Aorta (tissue), 5 donors: Measurements from ENCODE around the gene KLF11. TPM values are rescaled to one million over a fixed set of nuclear protein-coding genes. Genes with fewer than 3 reads are reported as not detected.

Source experiments
- ATAC-seq: fragments of 200-7000 bp; cut with Tn5 transposase; one replicate; pipeline ENCODE4 v1.9.1; 2022; ENCODE audit warnings: moderate library complexity; ENCODE audit not compliant: low FRiP score
- DNase-seq, 2 donors: peaks; one replicate each; pipeline ENCODE4 v3.0.0-alpha.2; 2020
- H3K27ac ChIP-seq, 2 donors: one replicate each; pipeline ENCODE4 v1.5.1; 2013; ENCODE audit warnings: low read length in 2 of 2, mild to moderate bottlenecking in 2 of 2, moderate library complexity in 2 of 2, control low read depth in 1 of 2, inconsistent platforms in 1 of 2, low read depth in 1 of 2
- H3K27me3 ChIP-seq, 2 donors: one replicate each; pipeline ENCODE4 v1.6.1; 2013; ENCODE audit warnings: control low read depth in 1 of 2, low read length in 1 of 2, mild to moderate bottlenecking in 1 of 2, moderate library complexity in 1 of 2; ENCODE audit not compliant: insufficient read depth in 2 of 2, control insufficient read depth in 1 of 2
- H3K36me3 ChIP-seq, 2 donors: one replicate each; pipeline ENCODE4 v1.6.1; 2013; ENCODE audit warnings: control low read depth in 1 of 2, low read length in 1 of 2, mild to moderate bottlenecking in 1 of 2; ENCODE audit not compliant: insufficient read depth in 2 of 2, control insufficient read depth in 1 of 2
- H3K4me1 ChIP-seq, 2 donors: one replicate each; pipeline ENCODE4 v1.6.1; 2013; ENCODE audit warnings: low read length in 2 of 2, control low read depth in 1 of 2, mild to moderate bottlenecking in 1 of 2, moderate library complexity in 1 of 2; ENCODE audit not compliant: insufficient read depth in 2 of 2, control insufficient read depth in 1 of 2
- H3K4me3 ChIP-seq, 2 donors: one replicate each; pipeline ENCODE4 v1.5.1; 2013; ENCODE audit warnings: low read length in 2 of 2, control low read depth in 1 of 2, mild to moderate bottlenecking in 1 of 2
- H3K9me3 ChIP-seq: one replicate; pipeline ENCODE4 v1.6.1; 2013; ENCODE audit warnings: mild to moderate bottlenecking, low read length; ENCODE audit not compliant: control insufficient read depth
- WGBS, 2 donors: extraction: QIAGEN DNeasy Blood & Tissue Kit; methylation state at CpG; one replicate each; pipeline ENCODE4 v1.1.7; 2013; 5-methylcytosine and 5-hydroxymethylcytosine counted together
- intact Hi-C, 2 donors: fragments of 100-400 bp; cut with DNase I; formaldehyde crosslinking; loops; one replicate each; pipeline versions ENCODE4 v1.14.2 to v1.15.0; 2022
- polyA plus RNA-seq, 2 donors: library from polyadenylated mRNA; stranded (reverse); fragments of 200-250 nt; gene quantifications; one replicate each; pipeline ENCODE4 v1.2.3, GENCODE V29; 2013
- total RNA-seq, 2 donors: library from RNA; stranded (reverse); fragmentation: NEBNext Ultra II Directional; extraction: Animal tissue kit (Norgen Biotek cat#: 25700); gene quantifications; one replicate each; pipeline ENCODE4 v1.2.1, GENCODE V29; 2021
- donor health status: healthy with polysubstance abuse.
- donor health status: Bipolar disorder and iron deficiency.
- donor health status: DM: no; HTN: no; CAD: no.
- donor health status: DM: no; HTN: no; CAD: no.
- donor health status: DM: yes; HTN: yes; CAD: no.

KLF11 gene
- total and polyA plus RNA-seq, 4 donors = 7.8 to 33.6 (median 20.4) TPM

DNA sequence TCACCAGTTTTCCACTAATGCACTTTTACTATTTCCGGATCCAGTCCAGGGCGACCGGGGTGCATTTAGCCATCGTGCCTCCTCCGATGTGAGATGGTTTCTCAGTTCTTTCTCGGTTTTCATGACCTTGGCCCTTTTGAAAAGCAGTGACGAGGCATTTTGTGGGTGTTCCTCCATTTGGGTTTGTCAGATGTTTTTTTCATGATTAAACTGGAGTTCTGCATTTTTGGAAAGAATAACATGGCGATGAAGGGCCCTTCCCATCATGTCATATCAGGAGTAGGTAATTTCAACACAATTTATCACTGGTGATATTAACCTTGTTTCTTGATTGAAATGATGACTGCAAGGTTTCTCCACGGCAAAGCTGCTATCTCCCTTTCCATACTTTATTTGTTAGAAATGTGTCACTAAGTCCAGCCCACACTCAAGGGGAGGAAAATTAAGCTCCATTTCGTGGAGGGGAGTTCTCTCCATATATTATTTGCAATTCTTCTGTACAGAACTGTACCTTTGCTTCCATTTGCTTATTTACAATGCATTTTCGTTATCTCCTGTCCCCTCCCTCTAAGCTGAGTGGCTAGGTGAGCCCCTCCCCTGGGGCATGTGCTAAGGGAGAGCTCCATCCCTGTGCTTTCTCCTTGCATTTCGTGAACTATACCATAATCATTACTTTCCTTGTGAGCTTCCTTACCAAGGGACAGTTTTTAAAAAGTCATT, 8.9 kb upstream of the KLF11 start:
- H3K27me3 ChIP-seq = no peaks in the 10 kb centered on the region
- ATAC-seq (no peak), DNase-seq (peak in 1 of 2 donors; percentile 41)
- no peaks in the 10 kb centered on the region for H3K4me1 ChIP-seq
- no peak overlapping the region for H3K4me3 ChIP-seq
- H3K27ac ChIP-seq = no peak overlapping the region
- no peaks in the 10 kb centered on the region for H3K36me3 ChIP-seq
- 88% methylated on average over 12 of the region's 12 CpGs for WGBS, 2 donors
- intact Hi-C loops = no loop called here
- no peaks in the 10 kb centered on the region for H3K9me3 ChIP-seq

DNA sequence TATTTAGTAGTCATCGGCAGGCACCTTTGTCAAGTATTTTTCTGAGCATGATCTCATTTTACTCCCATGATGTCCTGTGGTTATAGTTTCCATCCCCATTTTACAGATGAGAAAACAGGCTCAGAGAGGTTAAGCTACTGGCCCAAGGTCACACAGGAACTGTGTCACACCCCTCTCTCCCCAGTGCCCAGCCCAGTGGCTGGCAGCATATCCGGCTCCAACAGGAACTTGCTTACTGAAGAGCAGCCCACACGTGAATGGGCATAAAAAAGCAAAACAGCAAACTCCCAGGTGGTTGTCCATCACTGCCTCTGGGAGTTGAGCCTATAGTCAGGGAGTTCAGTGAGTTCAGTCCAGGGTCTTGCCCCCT, 8.3 kb upstream of the KLF11 start:
- Histone ChIP-seq H3K9me3 (no peaks in the 10 kb centered on the region), H3K4me3 (no peak overlapping the region), H3K4me1 (no peaks in the 10 kb centered on the region), H3K27ac (no peak overlapping the region), H3K27me3 (no peaks in the 10 kb centered on the region), H3K36me3 (no peaks in the 10 kb centered on the region)
- WGBS, 2 donors = 56 to 66% methylated on average over 3 of the region's 3 CpGs
- DNase-seq (peak; percentile 46 to 53), ATAC-seq (no peak)
- intact Hi-C loops = no loop called here

DNA sequence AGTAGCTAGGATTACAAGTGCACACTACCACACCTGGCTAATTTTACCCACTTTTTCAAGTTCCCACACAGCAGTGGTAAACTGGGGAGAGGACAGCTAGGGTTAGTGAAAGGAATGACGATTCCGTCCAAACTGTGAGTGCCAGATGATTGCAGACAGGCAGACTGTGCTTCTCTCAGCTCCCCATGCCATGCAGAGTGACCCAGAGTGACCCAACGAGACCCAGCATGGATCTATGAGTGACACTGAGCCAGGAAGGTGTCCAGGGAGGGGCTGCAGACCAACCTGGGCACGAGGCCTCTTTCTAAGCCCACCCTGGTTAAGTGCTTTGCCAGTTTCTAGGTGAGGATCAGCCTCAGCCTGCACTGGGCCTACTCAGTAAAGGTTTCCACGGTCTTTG, 7.7 kb upstream of the KLF11 start:
- H3K9me3 ChIP-seq = no peaks in the 10 kb centered on the region
- H3K36me3 ChIP-seq = no peaks in the 10 kb centered on the region
- DNase-seq (peak; percentile 42 to 60), ATAC-seq (no peak)
- 18 to 22% methylated on average over 5 of the region's 5 CpGs for WGBS, 2 donors
- no peaks in the 10 kb centered on the region for H3K4me1 ChIP-seq
- H3K27me3 ChIP-seq = no peaks in the 10 kb centered on the region
- peak overlapping the region in 1 of 2 donors; percentile 29 for H3K27ac ChIP-seq
- H3K4me3 ChIP-seq = no peak overlapping the region
- intact Hi-C loops = no loop called here

DNA sequence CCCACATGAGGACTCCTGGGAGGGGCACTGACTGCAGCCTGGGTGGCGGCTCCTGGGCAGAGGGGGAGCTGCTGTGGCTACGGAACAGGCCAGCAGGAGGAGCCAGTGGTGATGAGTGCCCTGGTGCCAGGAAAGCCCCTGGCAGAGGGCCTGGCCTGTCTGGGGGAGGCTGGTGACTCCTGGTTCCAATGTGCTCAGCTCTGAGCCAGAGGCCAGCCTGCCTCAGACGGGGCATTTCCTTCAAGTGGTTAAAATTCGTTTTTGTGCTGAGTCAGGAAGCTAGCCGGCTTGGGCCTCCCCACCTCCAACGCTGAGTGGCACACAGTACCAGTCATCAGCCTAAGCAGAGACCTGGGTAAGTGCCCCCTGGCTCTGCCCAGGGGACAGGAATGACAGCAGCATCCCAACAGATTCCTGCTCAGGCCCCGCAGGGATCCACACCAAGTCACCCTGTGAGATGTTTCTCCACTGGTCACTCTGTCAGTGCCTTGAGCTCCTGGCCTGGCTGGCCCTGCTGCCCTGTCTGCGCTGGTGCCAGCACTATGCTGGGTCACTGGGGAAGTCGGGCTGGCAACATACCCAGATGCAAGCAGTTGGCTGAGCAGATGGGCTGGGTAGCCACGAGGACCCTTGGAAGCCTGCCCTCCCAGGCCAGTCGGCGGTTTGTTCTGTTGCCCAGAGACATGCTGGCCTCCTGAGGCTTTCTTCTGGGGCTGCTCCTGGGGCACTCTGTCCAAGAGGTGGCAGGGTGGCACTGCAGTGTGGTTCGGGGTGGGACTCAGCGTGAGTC, 7.1 kb upstream of the KLF11 start:
- ATAC-seq (peak; percentile 87), DNase-seq (peak; percentile 91 to 96)
- H3K9me3 ChIP-seq = no peaks in the 10 kb centered on the region
- H3K27ac ChIP-seq = peak overlapping the region in 1 of 2 donors; percentile 29
- H3K4me1 ChIP-seq = no peaks in the 10 kb centered on the region
- no peak overlapping the region for H3K4me3 ChIP-seq
- WGBS, 2 donors = 2 to 3% methylated on average over 13 to 14 of the region's 14 CpGs
- H3K36me3 ChIP-seq = no peaks in the 10 kb centered on the region
- no peaks in the 10 kb centered on the region for H3K27me3 ChIP-seq
- intact Hi-C loops = no loop called here

DNA sequence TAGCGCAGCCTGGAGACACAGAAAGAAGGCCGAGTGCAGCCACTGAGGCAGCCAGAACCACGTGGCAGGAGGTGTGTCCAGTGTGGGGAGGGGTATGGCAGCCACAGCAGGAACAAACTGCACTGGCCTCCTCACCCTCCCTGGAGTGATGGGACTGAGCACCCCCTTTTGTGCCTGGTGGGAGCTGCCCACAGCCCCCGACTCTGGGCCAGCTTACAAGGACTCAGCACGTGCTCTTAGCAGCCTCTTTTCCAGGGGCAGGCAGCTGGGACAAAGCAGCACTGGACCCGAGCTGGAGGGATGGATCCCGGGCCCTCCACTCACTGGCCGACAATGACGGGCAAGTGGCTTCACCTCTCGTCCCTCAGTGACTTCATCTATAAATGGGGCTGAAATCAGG, 5.2 kb upstream of the KLF11 start:
- Histone ChIP-seq H3K4me1 (no peaks in the 10 kb centered on the region), H3K27ac (no peak overlapping the region), H3K4me3 (no peak overlapping the region), H3K27me3 (no peaks in the 10 kb centered on the region), H3K36me3 (no peaks in the 10 kb centered on the region), H3K9me3 (no peaks in the 10 kb centered on the region)
- 83 to 88% methylated on average over 10 of the region's 10 CpGs for WGBS, 2 donors
- intact Hi-C loops = no loop called here
- DNase-seq (peak; percentile 42 to 68), ATAC-seq (no peak)

DNA sequence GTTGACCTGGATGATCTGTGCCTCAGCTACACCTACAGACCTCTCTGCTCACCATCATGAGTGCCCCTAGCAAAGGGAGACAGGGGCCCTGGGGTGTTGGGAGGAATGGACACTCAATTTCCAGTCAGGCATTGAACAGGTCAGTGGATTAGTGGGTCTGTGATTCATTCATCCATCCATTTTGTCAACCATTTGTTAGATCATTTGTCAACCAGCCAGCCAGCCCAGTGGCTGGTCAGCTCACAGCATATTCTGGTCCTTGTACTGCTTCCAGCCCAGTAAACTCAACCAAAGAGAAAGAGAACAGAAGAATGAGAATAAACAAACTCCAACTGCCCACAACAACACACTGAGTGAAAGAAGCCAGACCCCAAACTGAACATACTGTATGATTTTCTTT, 4.6 kb upstream of the KLF11 start:
- Histone ChIP-seq H3K9me3 (no peaks in the 10 kb centered on the region), H3K4me1 (no peaks in the 10 kb centered on the region), H3K4me3 (no peak overlapping the region), H3K27ac (no peak overlapping the region), H3K27me3 (no peaks in the 10 kb centered on the region), H3K36me3 (no peaks in the 10 kb centered on the region)
- DNase-seq (peak; percentile 12 to 19), ATAC-seq (no peak)
- intact Hi-C loops = no loop called here

DNA sequence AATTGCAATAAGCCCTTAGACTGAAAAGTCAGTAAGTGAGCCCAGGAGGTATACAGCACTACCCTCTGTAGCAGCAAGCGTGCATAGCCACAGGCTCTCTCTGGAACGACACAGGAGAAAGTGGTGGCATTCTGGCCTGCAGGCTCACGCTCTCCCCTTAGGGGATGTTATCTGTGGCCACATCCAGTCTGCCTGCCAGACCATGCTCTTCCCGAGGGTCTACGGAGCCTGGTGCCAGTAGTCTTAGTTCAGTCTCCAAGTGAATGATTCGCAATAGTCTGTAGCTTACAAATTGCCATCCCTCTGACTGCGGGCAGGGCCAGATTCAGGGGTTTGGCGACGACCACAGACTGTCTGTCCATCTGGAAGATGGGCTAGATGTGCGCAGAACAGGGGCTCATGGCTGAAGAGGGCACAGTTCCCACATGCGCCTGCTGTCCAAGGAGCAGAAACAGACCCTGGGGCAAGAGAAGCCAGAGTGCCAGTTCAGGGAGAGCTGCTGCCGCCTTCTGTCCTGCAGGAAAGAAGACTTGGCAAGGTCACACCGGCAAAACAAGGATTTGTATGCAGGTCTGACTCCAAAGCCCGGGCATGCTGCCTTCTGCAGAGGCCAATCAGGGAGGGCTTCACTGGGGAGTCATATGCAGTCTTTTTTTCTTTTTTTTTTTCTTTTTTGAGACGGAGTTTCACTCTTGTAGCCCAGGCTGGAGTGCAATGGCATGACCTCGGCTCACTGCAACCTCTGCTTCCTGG, 3.5 kb upstream of the KLF11 start:
- peak; percentile 67 to 81 for DNase-seq
- ATAC-seq = no peak
- H3K36me3 ChIP-seq = no peaks in the 10 kb centered on the region
- intact Hi-C loops = no loop called here
- H3K9me3 ChIP-seq = no peaks in the 10 kb centered on the region
- no peaks in the 10 kb centered on the region for H3K4me1 ChIP-seq
- no peak overlapping the region for H3K4me3 ChIP-seq
- no peak overlapping the region for H3K27ac ChIP-seq
- 53 to 68% methylated on average over 16 of the region's 16 CpGs for WGBS, 2 donors
- H3K27me3 ChIP-seq = no peaks in the 10 kb centered on the region

DNA sequence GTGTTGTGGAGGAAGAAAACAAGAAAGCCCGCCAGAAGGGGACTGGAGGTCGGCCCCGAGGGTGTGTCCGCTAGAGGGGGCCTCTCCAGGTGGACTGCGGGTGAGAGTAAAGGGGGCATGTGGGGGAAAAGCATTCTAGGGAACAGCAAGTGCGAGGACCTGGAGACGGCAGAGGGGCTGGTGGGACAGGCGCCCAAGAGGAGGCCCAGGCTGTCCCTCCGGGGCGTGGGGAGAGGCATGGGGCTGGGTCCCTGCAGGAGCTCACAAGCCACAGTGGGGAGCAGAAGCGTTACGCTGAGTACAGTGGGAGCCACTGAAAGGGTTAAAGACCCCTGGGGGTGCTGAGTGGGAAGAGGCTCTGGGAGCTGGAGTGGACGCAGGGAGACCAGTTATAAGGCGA, 1.6 kb upstream of the KLF11 start:
- Histone ChIP-seq H3K9me3 (no peaks in the 10 kb centered on the region), H3K27me3 (no peaks in the 10 kb centered on the region), H3K4me1 (no peaks in the 10 kb centered on the region), H3K36me3 (no peaks in the 10 kb centered on the region), H3K4me3 (no peak overlapping the region), H3K27ac (no peak overlapping the region)
- 95 to 98% methylated on average over 14 of the region's 14 CpGs for WGBS, 2 donors
- intact Hi-C loops = no loop called here
- ATAC-seq (no peak), DNase-seq (peak; percentile 46 to 57)
